GM12801 (cell line): ENCODE data around the gene RPS16.

Experiments used
- CTCF ChIP-seq: IDR thresholded peaks from one replicate; pipeline ENCODE4 v1.5.1; 2011; ENCODE audit warnings: control low read depth; ENCODE audit not compliant: insufficient read length; ENCODE audit errors: extremely low read depth

Gene RPS16

DNA sequence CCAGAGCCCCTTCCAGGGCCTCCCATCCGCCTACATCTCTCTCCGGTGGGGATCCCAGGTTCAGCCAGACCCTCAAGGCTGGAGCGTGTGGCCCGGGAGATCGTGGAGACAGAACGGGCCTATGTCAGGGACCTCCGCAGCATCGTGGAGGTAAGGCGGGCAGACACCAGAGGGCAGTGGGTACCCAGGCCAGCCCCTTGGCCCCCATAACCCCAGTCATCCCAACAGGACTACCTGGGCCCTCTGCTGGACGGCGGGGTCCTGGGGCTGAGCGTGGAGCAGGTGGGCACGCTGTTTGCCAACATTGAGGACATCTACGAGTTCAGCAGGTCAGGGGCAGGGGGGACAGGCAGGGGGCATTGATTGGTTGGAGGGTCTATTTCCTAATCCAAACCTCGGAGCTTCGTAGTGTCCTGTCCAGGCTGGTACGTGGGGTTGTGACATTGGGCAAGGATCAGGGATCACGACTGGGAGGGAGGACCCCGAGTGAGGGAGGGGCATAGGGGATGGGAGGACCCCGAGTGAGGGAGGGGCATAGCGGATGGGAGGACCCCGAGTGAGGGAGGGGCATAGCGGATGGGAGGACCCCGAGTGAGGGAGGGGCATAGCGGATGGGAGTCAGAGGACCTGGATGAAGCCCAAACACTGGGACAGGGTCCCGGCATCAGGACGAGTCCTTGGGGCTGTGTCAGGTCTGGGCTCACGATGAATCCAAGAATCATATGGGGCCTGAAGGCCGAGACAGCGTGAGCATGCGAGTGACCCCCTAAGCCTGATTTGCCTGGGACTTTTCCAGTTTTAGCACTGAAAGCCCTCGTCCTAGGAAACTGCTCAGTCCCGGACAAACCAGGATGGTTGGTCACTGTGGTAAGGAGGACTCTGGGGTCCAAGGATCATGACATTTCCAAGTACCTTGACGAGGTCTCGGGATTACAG lies 20.4 kb downstream of the RPS16 start:
- no peak for TF ChIP-seq CTCF

DNA sequence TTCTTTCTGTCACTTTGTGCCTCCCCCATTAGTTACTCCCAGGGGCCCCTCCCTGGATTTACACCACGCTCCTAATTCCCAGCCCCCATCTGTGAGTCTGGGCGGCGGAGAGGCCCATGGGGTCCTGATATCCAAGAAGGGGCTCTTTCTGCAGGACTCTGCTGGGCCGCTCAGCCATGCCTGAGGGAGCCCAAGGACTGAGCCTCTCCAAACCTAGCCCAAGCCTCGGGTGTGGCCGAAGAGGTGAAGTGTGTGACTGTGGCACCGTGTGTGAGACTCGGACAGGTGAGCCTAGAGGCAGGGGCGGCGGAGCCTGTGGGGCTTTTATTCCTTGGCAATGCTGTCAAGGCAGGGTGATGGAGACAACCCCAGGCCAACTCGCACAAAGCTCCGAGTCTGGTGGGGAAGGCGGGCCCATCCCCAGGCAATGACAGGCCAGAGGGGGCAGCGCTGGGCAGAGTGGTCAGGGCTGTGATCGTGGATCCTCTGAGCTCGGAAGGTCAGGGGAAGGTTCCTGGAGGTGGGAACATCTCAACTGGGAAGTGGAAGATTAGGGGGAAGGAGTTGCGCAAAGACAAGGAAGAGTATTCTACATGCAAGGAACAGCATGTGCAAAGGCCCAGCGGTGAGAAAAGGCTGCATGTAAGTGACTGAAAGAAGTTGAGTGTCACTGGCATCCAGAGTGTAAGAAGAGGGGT lies 21.7 kb downstream of the RPS16 start:
- no peak for TF ChIP-seq CTCF

DNA sequence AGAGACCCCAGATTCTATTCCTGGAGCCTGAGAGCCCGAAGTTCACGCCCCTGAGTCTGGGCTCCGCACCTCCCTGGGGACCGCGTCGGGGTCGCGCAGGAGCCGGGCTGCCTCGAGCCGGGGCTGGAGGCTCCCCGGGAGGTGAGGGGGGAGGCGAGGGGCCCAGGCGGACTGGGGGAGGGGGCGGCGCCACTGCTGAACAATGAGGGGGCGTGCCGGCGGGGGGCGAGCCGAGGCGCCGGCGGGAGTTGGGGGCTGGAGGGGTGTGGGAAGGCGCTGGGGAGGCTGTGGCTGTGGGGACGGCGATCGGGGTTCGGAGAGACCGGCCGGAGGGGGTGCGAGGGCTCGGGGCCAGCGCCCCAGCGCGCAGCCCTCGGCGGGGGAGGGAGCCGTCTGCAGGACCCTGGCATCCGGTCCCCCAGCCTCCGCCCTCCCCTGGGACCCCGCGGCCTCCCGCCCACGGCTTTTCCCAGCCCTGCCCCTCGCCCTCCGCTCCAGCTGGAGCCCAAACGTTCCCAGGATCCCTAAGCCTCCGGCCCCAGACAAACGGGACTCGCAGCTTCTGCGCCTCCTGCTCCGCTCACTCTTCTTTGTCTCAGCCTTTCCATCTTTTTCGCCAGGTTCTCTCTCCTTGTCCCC lies 22.4 kb downstream of the RPS16 start:
- no peak for TF ChIP-seq CTCF

DNA sequence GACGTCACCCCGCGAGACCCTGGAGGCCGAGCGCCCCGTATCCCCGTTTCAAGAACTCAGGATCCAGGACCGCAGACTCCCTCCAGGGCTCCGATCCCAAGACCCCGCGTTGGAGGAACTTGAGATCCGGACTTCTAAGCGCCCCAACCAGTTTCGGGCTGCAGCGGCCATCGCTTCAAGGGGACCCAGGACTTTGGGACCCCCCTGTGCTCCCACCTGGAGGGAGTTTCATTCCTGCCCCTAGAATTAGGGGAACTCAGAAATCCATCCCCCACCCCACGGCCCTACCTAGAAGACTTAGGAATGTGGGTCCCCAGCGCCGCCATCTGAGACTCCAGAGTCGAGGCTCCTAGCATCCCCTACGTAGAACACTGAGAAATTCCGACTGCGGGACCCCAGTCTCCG lies 22.9 kb downstream of the RPS16 start:
- TF ChIP-seq CTCF = no peak

DNA sequence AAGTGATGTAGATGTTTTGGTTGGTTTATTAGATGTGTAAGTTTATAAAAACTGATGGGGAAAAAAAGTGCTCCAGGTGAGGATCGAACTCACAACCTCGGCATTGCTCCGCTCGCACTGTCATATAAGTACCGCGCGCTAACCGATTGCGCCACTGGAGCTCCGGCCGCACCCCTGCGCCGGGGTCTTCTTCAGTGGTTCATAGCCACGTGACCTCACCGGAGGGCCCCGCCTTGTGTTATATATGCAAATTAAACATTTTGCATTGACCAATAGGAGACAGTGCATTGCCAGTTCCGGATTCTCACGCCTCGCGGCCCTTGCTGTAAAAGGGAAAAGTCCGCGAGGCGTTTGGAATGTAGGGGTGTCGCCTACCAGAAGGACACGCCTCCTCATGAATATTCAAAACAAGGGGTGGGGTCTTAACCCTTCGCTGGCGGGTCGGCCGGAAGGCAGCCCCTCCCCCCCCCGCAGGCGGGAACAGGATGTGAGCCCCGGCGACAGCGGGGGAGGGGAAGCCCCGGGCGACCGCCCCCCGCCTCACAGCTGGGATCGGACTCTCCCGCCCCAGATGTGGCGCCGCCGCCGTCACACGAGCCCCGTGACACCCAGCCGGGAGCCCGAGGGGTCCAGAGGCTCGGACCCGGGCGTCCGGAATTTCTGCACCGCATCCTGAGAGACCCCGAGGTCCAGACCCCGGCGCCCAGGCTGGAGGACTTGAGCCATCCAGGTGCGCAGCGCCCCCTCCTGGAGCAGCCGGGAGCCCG lies 23.5 kb downstream of the RPS16 start, which contains the start of gene PLEKHG2:
Gene PLEKHG2 (plus strand): TSS at position 570 of the 767 bp plus-strand sequence. CDS start 1,418 bp downstream, outside the sequence.
- no peak for TF ChIP-seq CTCF

GRCh38 chr19:39411832-39412099 lies 24.0 kb downstream of the RPS16 start:
- peak; percentile 38 for TF ChIP-seq CTCF
